Loucy (cell line): ENCODE measurements around the gene NCLN.
"Not testable (repeated sequence)": the region's sequence is repeated elsewhere in the genome, so short reads cannot be mapped to it uniquely, and the experiment has no call there.

Experiments
- H2AFZ ChIP-seq: fragments of 200-600 bp; sonication (generic); 2 replicates; pipeline ENCODE4 v1.6.0; 2016; ENCODE audit warnings: antibody characterized with exemption, mild to moderate bottlenecking, low read length, moderate library complexity
- H3F3A ChIP-seq: fragments of 200-600 bp; 2 replicates; pipeline ENCODE4 v1.6.0; 2016; ENCODE audit warnings: antibody characterized with exemption, low read depth, mild to moderate bottlenecking
- H3K27me3 ChIP-seq: fragments of 200-600 bp; sonication (generic); 2 replicates; pipeline ENCODE4 v1.6.1; 2014; ENCODE audit warnings: low read length, mild to moderate bottlenecking; ENCODE audit not compliant: insufficient read depth, poor library complexity, severe bottlenecking
- H3K36me3 ChIP-seq: fragments of 200-600 bp; sonication (generic); 2 replicates; pipeline ENCODE4 v1.6.1; 2016; ENCODE audit warnings: low read length; ENCODE audit not compliant: insufficient read depth
- H3K4me1 ChIP-seq: fragments of 200-600 bp; sonication (generic); 2 replicates; pipeline ENCODE4 v1.5.1; 2014; ENCODE audit warnings: low read length, mild to moderate bottlenecking; ENCODE audit not compliant: insufficient read depth, poor library complexity, severe bottlenecking
- H3K4me2 ChIP-seq: fragments of 200-600 bp; sonication (generic); 2 replicates; pipeline ENCODE4 v1.6.0; 2014; ENCODE audit warnings: antibody characterized with exemption, low read length, low read depth, mild to moderate bottlenecking; ENCODE audit not compliant: poor library complexity, severe bottlenecking
- H3K4me3 ChIP-seq: fragments of 200-600 bp; sonication (generic); 2 replicates; pipeline ENCODE4 v1.5.1; 2014; ENCODE audit warnings: low read length, mild to moderate bottlenecking, mixed read lengths; ENCODE audit not compliant: poor library complexity, severe bottlenecking
- H3K79me2 ChIP-seq: fragments of 200-600 bp; sonication (generic); 2 replicates; pipeline ENCODE4 v1.6.1; 2014; ENCODE audit warnings: low read length; ENCODE audit not compliant: insufficient read depth
- H3K9ac ChIP-seq: fragments of 200-600 bp; sonication (generic); 2 replicates; pipeline ENCODE4 v1.6.0; 2014; ENCODE audit warnings: mild to moderate bottlenecking, low read depth, low read length, moderate library complexity; ENCODE audit not compliant: poor library complexity, severe bottlenecking
- H3K9me2 ChIP-seq: fragments of 200-600 bp; sonication (generic); replicated peaks from 2 replicates; pipeline ENCODE4 v1.6.1; 2016; ENCODE audit warnings: low read depth, low read length, mixed read lengths
- H3K9me3 ChIP-seq: fragments of 200-600 bp; sonication (generic); 2 replicates; pipeline ENCODE4 v1.6.1; 2014; ENCODE audit warnings: mild to moderate bottlenecking, antibody characterized with exemption, low read length, low read depth; ENCODE audit not compliant: insufficient read depth
- H4K20me1 ChIP-seq: fragments of 200-600 bp; sonication (generic); 2 replicates; pipeline ENCODE4 v1.6.0; 2014; ENCODE audit warnings: antibody characterized with exemption, low read length, mild to moderate bottlenecking; ENCODE audit not compliant: insufficient read depth, poor library complexity, severe bottlenecking
- CTCF ChIP-seq: fragments of 200-600 bp; sonication (generic); conservative IDR thresholded peaks from 2 replicates; pipeline ENCODE4 v1.5.1; 2014; ENCODE audit warnings: mild to moderate bottlenecking, antibody characterized with exemption, low read length
- EZH2phosphoT487 ChIP-seq: fragments of 200-600 bp; IDR thresholded peaks from 2 replicates; pipeline ENCODE4 v1.6.1; 2018; ENCODE audit warnings: antibody characterized with exemption, mild to moderate bottlenecking, moderate library complexity, borderline replicate concordance

Gene NCLN

GRCh38 chr19:3233116-3233515 is 47.4 kb downstream of the NCLN start:
- H3K9ac ChIP-seq = no peak overlapping the region
- no peaks in the 10 kb centered on the region for H3K36me3 ChIP-seq
- no peaks in the 10 kb centered on the region for H4K20me1 ChIP-seq
- no peaks in the 10 kb centered on the region for H3K9me2 ChIP-seq
- H3F3A ChIP-seq = no peaks in the 10 kb centered on the region
- H2AFZ ChIP-seq = no peak overlapping the region
- no peaks in the 10 kb centered on the region for H3K9me3 ChIP-seq
- H3K4me2 ChIP-seq = no peak overlapping the region
- TF ChIP-seq CTCF = no peak
- no peak for TF ChIP-seq EZH2phosphoT487
- no peak overlapping the region for H3K4me3 ChIP-seq
- no peaks in the 10 kb centered on the region for H3K27me3 ChIP-seq
- H3K4me1 ChIP-seq = no peaks in the 10 kb centered on the region
- no peaks in the 10 kb centered on the region for H3K79me2 ChIP-seq

GRCh38 chr19:3233831-3234230 is 48.1 kb downstream of the NCLN start:
- Histone ChIP-seq H3K4me3 (no peak overlapping the region), H2AFZ (no peak overlapping the region), H4K20me1 (no peaks in the 10 kb centered on the region), H3K79me2 (no peaks in the 10 kb centered on the region), H3K9ac (no peak overlapping the region), H3K9me3 (no peaks in the 10 kb centered on the region), H3K36me3 (no peaks in the 10 kb centered on the region), H3K27me3 (no peaks in the 10 kb centered on the region), H3F3A (no peaks in the 10 kb centered on the region), H3K4me2 (no peak overlapping the region), H3K9me2 (no peaks in the 10 kb centered on the region), H3K4me1 (no peaks in the 10 kb centered on the region)
- no peak for TF ChIP-seq CTCF
- TF ChIP-seq EZH2phosphoT487 = no peak

GRCh38 chr19:3234800-3235199 is 49.1 kb downstream of the NCLN start:
- Histone ChIP-seq H3K9me2 (no peaks in the 10 kb centered on the region), H3K27me3 (no peaks in the 10 kb centered on the region), H3K4me1 (no peaks in the 10 kb centered on the region), H3K36me3 (no peaks in the 10 kb centered on the region), H3K4me3 (no peak overlapping the region), H3F3A (no peaks in the 10 kb centered on the region), H3K79me2 (no peaks in the 10 kb centered on the region), H2AFZ (no peak overlapping the region), H3K4me2 (no peak overlapping the region), H3K9me3 (no peaks in the 10 kb centered on the region), H4K20me1 (no peaks in the 10 kb centered on the region), H3K9ac (no peak overlapping the region)
- TF ChIP-seq EZH2phosphoT487 (no peak), CTCF (peak; percentile 53)

GRCh38 chr19:3235604-3236003 is 49.9 kb downstream of the NCLN start:
- H3K4me1 ChIP-seq, H3K36me3 ChIP-seq, H3K4me2 ChIP-seq, H3K4me3 ChIP-seq, H3K79me2 ChIP-seq, H3K9ac ChIP-seq, H3F3A ChIP-seq, H3K9me2 ChIP-seq, H2AFZ ChIP-seq, H3K27me3 ChIP-seq, H3K9me3 ChIP-seq, H4K20me1 ChIP-seq: not testable (repeated sequence)
